CD14-positive monocyte (primary cell): ENCODE results near the gene CACNA1H. TPM values are rescaled to one million over a fixed set of nuclear protein-coding genes. Genes with fewer than 3 reads are reported as not detected.

ENCODE experiments used
- DNase-seq, 3 donors: peaks; one replicate each; pipeline ENCODE4 v3.0.0-alpha.2; 2011 to 2022
- H2AFZ ChIP-seq: 2 replicates; pipeline ENCODE4 v1.6.0; 2012; ENCODE audit warnings: mild to moderate bottlenecking, low read depth, low read length, inconsistent platforms; ENCODE audit not compliant: insufficient read depth, poor library complexity, severe bottlenecking
- H3K27ac ChIP-seq, 2 donors: 1 replicate in 1 of 2; 2 replicates in 1 of 2; pipeline ENCODE4 v1.5.1; 2012 to 2013; ENCODE audit warnings: low read length in 2 of 2, control low read depth in 1 of 2, inconsistent platforms in 1 of 2, low read depth in 1 of 2, mild to moderate bottlenecking in 1 of 2
- H3K27me3 ChIP-seq, 2 donors: one replicate each; pipeline versions ENCODE4 v1.6.0 to v1.6.1; 2011 to 2013; ENCODE audit warnings: low read length in 2 of 2; ENCODE audit not compliant: control insufficient read depth in 2 of 2, insufficient read depth in 2 of 2
- H3K36me3 ChIP-seq, 2 donors: replicated peaks in 1 of 2; 1 replicate in 1 of 2; 2 replicates in 1 of 2; pipeline versions ENCODE4 v1.5.1 to v1.6.1; 2012 to 2013; ENCODE audit warnings: low read length in 2 of 2, control low read depth in 1 of 2, inconsistent platforms in 1 of 2, mild to moderate bottlenecking in 1 of 2; ENCODE audit not compliant: insufficient read depth in 2 of 2, control insufficient read depth in 1 of 2
- H3K4me1 ChIP-seq, 2 donors: 1 replicate in 1 of 2; 2 replicates in 1 of 2; pipeline versions ENCODE4 v1.5.1 to v1.6.1; 2012 to 2013; ENCODE audit warnings: low read length in 2 of 2, control low read depth in 1 of 2, inconsistent platforms in 1 of 2, mild to moderate bottlenecking in 1 of 2, moderate library complexity in 1 of 2; ENCODE audit not compliant: insufficient read depth in 2 of 2, control insufficient read depth in 1 of 2
- H3K4me2 ChIP-seq: replicated peaks from 2 replicates; pipeline ENCODE3; 2012; ENCODE audit warnings: low read length, moderate library complexity, mild to moderate bottlenecking; ENCODE audit not compliant: poor library complexity, severe bottlenecking; ENCODE audit errors: extremely low read depth
- H3K4me3 ChIP-seq, 3 experiments: fragments of 200-600 bp in 1 of 3; sonication (generic) in 1 of 3; replicated peaks in 1 of 3; 1 replicate in 2 of 3; 2 replicates in 1 of 3; pipeline ENCODE4 v1.5.1; 2011 to 2013; ENCODE audit warnings: low read length in 3 of 3, mild to moderate bottlenecking in 3 of 3, control low read depth in 2 of 3, low read depth in 2 of 3, inconsistent platforms in 1 of 3, moderate library complexity in 1 of 3
- H3K79me2 ChIP-seq: 2 replicates; pipeline ENCODE4 v1.6.0; 2012; ENCODE audit warnings: mild to moderate bottlenecking, control low read depth, inconsistent platforms, low read length, moderate library complexity; ENCODE audit not compliant: insufficient read depth
- H3K9ac ChIP-seq: 2 replicates; pipeline ENCODE4 v1.6.0; 2017; ENCODE audit warnings: low read length, mild to moderate bottlenecking; ENCODE audit not compliant: insufficient read depth, poor library complexity, severe bottlenecking
- H3K9me3 ChIP-seq, 2 donors: replicated peaks in 1 of 2; 1 replicate in 1 of 2; 2 replicates in 1 of 2; pipeline versions ENCODE4 v1.5.1 to v1.6.1; 2012 to 2013; ENCODE audit warnings: low read length in 2 of 2, control low read depth in 1 of 2; ENCODE audit not compliant: control insufficient read depth in 1 of 2, insufficient read depth in 1 of 2
- H4K20me1 ChIP-seq: 2 replicates; pipeline ENCODE4 v1.6.0; 2012; ENCODE audit warnings: mild to moderate bottlenecking, low read length, control low read depth, moderate library complexity; ENCODE audit not compliant: insufficient read depth
- H3K27ac Mint-ChIP-seq, 7 donors: one replicate each; pipeline ENCODE4 v1.8.0; 2020; ENCODE audit warnings: mild to moderate bottlenecking in 7 of 7, mixed read lengths in 7 of 7, moderate library complexity in 6 of 7, inconsistent platforms in 2 of 7
- H3K27me3 Mint-ChIP-seq, 3 donors: one replicate each; pipeline ENCODE4 v1.8.0; 2021 to 2022; ENCODE audit warnings: low read depth in 3 of 3, mild to moderate bottlenecking in 3 of 3, mixed read lengths in 3 of 3, moderate library complexity in 3 of 3, inconsistent platforms in 1 of 3
- H3K36me3 Mint-ChIP-seq, 2 donors: one replicate each; pipeline ENCODE4 v1.8.0; 2020; ENCODE audit warnings: mixed read lengths in 2 of 2, inconsistent platforms in 1 of 2, mild to moderate bottlenecking in 1 of 2
- H3K4me1 Mint-ChIP-seq: one replicate; pipeline ENCODE4 v1.8.0; 2020; ENCODE audit warnings: mild to moderate bottlenecking, mixed read lengths
- H3K4me3 Mint-ChIP-seq, 2 donors: one replicate each; pipeline ENCODE4 v1.8.0; 2020; ENCODE audit warnings: mild to moderate bottlenecking in 2 of 2, mixed read lengths in 2 of 2, moderate library complexity in 1 of 2
- H3K9me3 Mint-ChIP-seq, 7 donors: one replicate each; pipeline ENCODE4 v1.8.0; 2020 to 2022; ENCODE audit warnings: mixed read lengths in 7 of 7, mild to moderate bottlenecking in 6 of 7, moderate library complexity in 6 of 7, inconsistent platforms in 2 of 7
- WGBS: methylation state at CpG from one replicate; pipeline ENCODE4 v1.1.5; 2013; ENCODE audit warnings: missing lambda C conversion rate; ENCODE audit not compliant: insufficient coverage; 5-methylcytosine and 5-hydroxymethylcytosine counted together
- intact Hi-C, 2 donors: fragments of 100-400 bp; cut with micrococcal nuclease; formaldehyde crosslinking; loops; one replicate each; pipeline versions ENCODE4 v1.15.0 to v1.15.1; 2023
- polyA plus RNA-seq, 3 donors: library from polyadenylated mRNA; depleted of rRNA in 1 of 3; unstranded in 2 of 3; stranded (reverse) in 1 of 3; fragments of 300-500 nt in 2 of 3; fragments of >200 nt in 1 of 3; fragmentation: Illumina TruSeq in 2 of 3; gene quantifications; 1 replicate in 2 of 3; 2 replicates in 1 of 3; pipeline ENCODE4 v1.2.3, GENCODE V29; 2012 to 2021
- TF ChIP-seq, protein P1 (sequence below): fragments of 200-600 bp; IDR thresholded peaks from one replicate; pipeline ENCODE4 v1.8.0; 2022; ENCODE audit warnings: antibody characterized with exemption, mild to moderate bottlenecking

CACNA1H gene
- polyA plus RNA-seq, 3 donors = not detected

GRCh38 chr16:1164975-1165374 is 12.1 kb downstream of the CACNA1H start:
- no peaks in the 10 kb centered on the region for H3K4me1 ChIP-seq
- no peak overlapping the region for H3K4me2 ChIP-seq
- TF ChIP-seq, protein P1, sequence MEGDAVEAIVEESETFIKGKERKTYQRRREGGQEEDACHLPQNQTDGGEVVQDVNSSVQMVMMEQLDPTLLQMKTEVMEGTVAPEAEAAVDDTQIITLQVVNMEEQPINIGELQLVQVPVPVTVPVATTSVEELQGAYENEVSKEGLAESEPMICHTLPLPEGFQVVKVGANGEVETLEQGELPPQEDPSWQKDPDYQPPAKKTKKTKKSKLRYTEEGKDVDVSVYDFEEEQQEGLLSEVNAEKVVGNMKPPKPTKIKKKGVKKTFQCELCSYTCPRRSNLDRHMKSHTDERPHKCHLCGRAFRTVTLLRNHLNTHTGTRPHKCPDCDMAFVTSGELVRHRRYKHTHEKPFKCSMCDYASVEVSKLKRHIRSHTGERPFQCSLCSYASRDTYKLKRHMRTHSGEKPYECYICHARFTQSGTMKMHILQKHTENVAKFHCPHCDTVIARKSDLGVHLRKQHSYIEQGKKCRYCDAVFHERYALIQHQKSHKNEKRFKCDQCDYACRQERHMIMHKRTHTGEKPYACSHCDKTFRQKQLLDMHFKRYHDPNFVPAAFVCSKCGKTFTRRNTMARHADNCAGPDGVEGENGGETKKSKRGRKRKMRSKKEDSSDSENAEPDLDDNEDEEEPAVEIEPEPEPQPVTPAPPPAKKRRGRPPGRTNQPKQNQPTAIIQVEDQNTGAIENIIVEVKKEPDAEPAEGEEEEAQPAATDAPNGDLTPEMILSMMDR = no peak
- no peaks in the 10 kb centered on the region for H3K36me3 ChIP-seq
- no peaks in the 10 kb centered on the region for H3K79me2 ChIP-seq
- Mint-ChIP-seq H3K36me3 (no peaks in the 10 kb centered on the region), H3K27me3 (peaks cover 3 to 13% (median 10%) of the 10 kb centered on the region in 3 donors), H3K4me1 (no peaks in the 10 kb centered on the region), H3K4me3 (no peak overlapping the region), H3K9me3 (no peaks in the 10 kb centered on the region), H3K27ac (no peak overlapping the region)
- H4K20me1 ChIP-seq = no peaks in the 10 kb centered on the region
- H3K4me3 ChIP-seq = no peak overlapping the region
- DNase-seq = no peak
- H3K9me3 ChIP-seq = no peaks in the 10 kb centered on the region
- H3K27ac ChIP-seq = no peak overlapping the region
- no peaks in the 10 kb centered on the region for H3K27me3 ChIP-seq
- H2AFZ ChIP-seq = no peak overlapping the region
- intact Hi-C loops = no loop called here
- no peak overlapping the region for H3K9ac ChIP-seq
- WGBS = 84% methylated on average over 14 of the region's 17 CpGs

DNA sequence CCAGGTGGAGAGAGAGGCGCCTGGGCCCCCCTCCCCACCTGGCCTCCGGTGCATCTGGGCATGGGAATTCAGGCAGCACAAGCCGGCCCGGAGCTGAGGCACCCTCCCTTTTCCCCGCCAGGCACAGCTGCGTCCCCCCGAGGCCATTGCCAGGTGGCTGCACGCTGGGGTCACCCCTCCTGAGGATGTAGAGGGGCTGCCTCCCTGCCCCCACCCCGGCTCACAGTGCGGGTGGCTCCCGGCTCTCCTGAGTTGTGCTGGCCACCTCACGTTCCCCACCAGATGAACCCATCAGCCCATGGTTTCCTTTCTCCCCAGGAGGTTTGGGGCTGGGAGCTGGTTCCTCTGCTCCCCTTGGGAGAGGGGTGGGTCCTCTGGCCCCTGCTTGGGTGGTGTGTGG is 12.6 kb downstream of the CACNA1H start:
- no peak overlapping the region for H3K4me2 ChIP-seq
- TF ChIP-seq, protein P1 = no peak
- H3K4me1 Mint-ChIP-seq = no peaks in the 10 kb centered on the region
- H3K27ac ChIP-seq = no peak overlapping the region
- intact Hi-C loops = no loop called here
- no peaks in the 10 kb centered on the region for H3K79me2 ChIP-seq
- no peak overlapping the region for H3K9ac ChIP-seq
- H3K9me3 ChIP-seq = no peaks in the 10 kb centered on the region
- H3K36me3 ChIP-seq = no peaks in the 10 kb centered on the region
- WGBS = 80% methylated on average over 3 of the region's 12 CpGs
- peaks cover 0 to 1% (median 0%) of the 10 kb centered on the region in 7 donors for H3K9me3 Mint-ChIP-seq
- H4K20me1 ChIP-seq = no peaks in the 10 kb centered on the region
- no peak overlapping the region for H3K27ac Mint-ChIP-seq
- H3K4me3 Mint-ChIP-seq = no peak overlapping the region
- no peak overlapping the region for H2AFZ ChIP-seq
- DNase-seq = no peak
- no peak overlapping the region for H3K4me3 ChIP-seq
- H3K4me1 ChIP-seq = no peaks in the 10 kb centered on the region
- no peaks in the 10 kb centered on the region for H3K36me3 Mint-ChIP-seq
- H3K27me3 ChIP-seq = no peaks in the 10 kb centered on the region
- peaks cover 3 to 9% (median 6%) of the 10 kb centered on the region in 3 donors for H3K27me3 Mint-ChIP-seq
